Trophoblast cell (in vitro differentiated cells and primary cell): ENCODE measurements around the gene RRP9.

Experiments used
- DNase-seq, 2 donors: peaks; one replicate each; pipeline ENCODE4 v3.0.0-alpha.2; 2016
- H2AFZ ChIP-seq: 2 replicates; pipeline ENCODE4 v1.6.1; 2013; ENCODE audit warnings: low read length, moderate library complexity, mild to moderate bottlenecking; ENCODE audit not compliant: insufficient read depth, poor library complexity
- H2AK5ac ChIP-seq: 2 replicates; pipeline ENCODE4 v1.6.1; 2013; ENCODE audit warnings: mild to moderate bottlenecking, low read length
- H2BK120ac ChIP-seq: 2 replicates; pipeline ENCODE4 v1.6.1; 2013; ENCODE audit warnings: low read length, mild to moderate bottlenecking, moderate library complexity; ENCODE audit not compliant: insufficient read depth, poor library complexity
- H2BK12ac ChIP-seq: 2 replicates; pipeline ENCODE4 v1.6.1; 2013; ENCODE audit warnings: mild to moderate bottlenecking, low read length, moderate library complexity
- H2BK5ac ChIP-seq: 2 replicates; pipeline ENCODE4 v1.6.1; 2013; ENCODE audit warnings: low read length, low read depth, moderate library complexity, mild to moderate bottlenecking; ENCODE audit not compliant: poor library complexity
- H3K14ac ChIP-seq: 2 replicates; pipeline ENCODE4 v1.6.1; 2013; ENCODE audit warnings: mild to moderate bottlenecking, low read length
- H3K18ac ChIP-seq: 2 replicates; pipeline ENCODE4 v1.6.1; 2013; ENCODE audit warnings: mild to moderate bottlenecking, low read length
- H3K23ac ChIP-seq: 2 replicates; pipeline ENCODE4 v1.6.1; 2013; ENCODE audit warnings: low read length
- H3K27ac ChIP-seq: 2 replicates; pipeline ENCODE4 v1.5.1; 2013; ENCODE audit warnings: low read depth, mild to moderate bottlenecking, inconsistent platforms, low read length, moderate library complexity
- H3K27me3 ChIP-seq: 2 replicates; pipeline ENCODE4 v1.6.1; 2013; ENCODE audit warnings: inconsistent platforms, mild to moderate bottlenecking, low read length, moderate library complexity; ENCODE audit not compliant: insufficient read depth
- H3K36me3 ChIP-seq, 2 experiments: 1 replicate in 1 of 2; 2 replicates in 1 of 2; pipeline ENCODE4 v1.6.1; 2013; ENCODE audit warnings: low read length in 2 of 2, mild to moderate bottlenecking in 2 of 2, moderate library complexity in 1 of 2; ENCODE audit not compliant: insufficient read depth in 2 of 2, control insufficient read depth in 1 of 2
- H3K4ac ChIP-seq: 2 replicates; pipeline ENCODE4 v1.6.1; 2013; ENCODE audit warnings: low read depth, mild to moderate bottlenecking, low read length, moderate library complexity
- H3K4me1 ChIP-seq, 2 experiments: 1 replicate in 1 of 2; 2 replicates in 1 of 2; pipeline ENCODE4 v1.6.1; 2013; ENCODE audit warnings: low read length in 2 of 2, mild to moderate bottlenecking in 2 of 2, moderate library complexity in 1 of 2; ENCODE audit not compliant: insufficient read depth in 2 of 2, control insufficient read depth in 1 of 2
- H3K4me2 ChIP-seq: 2 replicates; pipeline ENCODE4 v1.6.1; 2013; ENCODE audit warnings: inconsistent platforms, mild to moderate bottlenecking, low read length, moderate library complexity
- H3K4me3 ChIP-seq: 2 replicates; pipeline ENCODE4 v1.5.1; 2013; ENCODE audit warnings: mild to moderate bottlenecking, low read depth, low read length, inconsistent platforms
- H3K79me1 ChIP-seq: one replicate; pipeline ENCODE4 v1.6.1; 2013; ENCODE audit warnings: low read length
- H3K79me2 ChIP-seq: 2 replicates; pipeline ENCODE4 v1.6.1; 2013; ENCODE audit warnings: low read length, mild to moderate bottlenecking; ENCODE audit not compliant: control insufficient read depth, insufficient read depth, poor library complexity
- H3K9ac ChIP-seq: 2 replicates; pipeline ENCODE4 v1.6.1; 2013; ENCODE audit warnings: mild to moderate bottlenecking, low read length
- H3K9me3 ChIP-seq: 2 replicates; pipeline ENCODE4 v1.6.1; 2013; ENCODE audit warnings: low read depth, mild to moderate bottlenecking, control low read depth, inconsistent platforms, low read length; ENCODE audit not compliant: insufficient read depth
- H4K12ac ChIP-seq: 2 replicates; pipeline ENCODE4 v1.6.1; 2013; ENCODE audit warnings: low read depth, mild to moderate bottlenecking, low read length, moderate library complexity
- H4K8ac ChIP-seq: 2 replicates; pipeline ENCODE4 v1.6.1; 2013; ENCODE audit warnings: low read depth, mild to moderate bottlenecking, low read length, moderate library complexity
- H4K91ac ChIP-seq: one replicate; pipeline ENCODE4 v1.6.1; 2013; ENCODE audit warnings: low read depth, mild to moderate bottlenecking, low read length, moderate library complexity
- WGBS: extraction: QIAGEN DNeasy Blood & Tissue Kit; methylation state at CpG from one replicate; pipeline ENCODE4 v1.1.7; 2013; ENCODE audit warnings: missing lambda C conversion rate; ENCODE audit not compliant: insufficient read length, insufficient coverage; ENCODE audit errors: extremely low coverage; 5-methylcytosine and 5-hydroxymethylcytosine counted together

The RRP9 gene

DNA sequence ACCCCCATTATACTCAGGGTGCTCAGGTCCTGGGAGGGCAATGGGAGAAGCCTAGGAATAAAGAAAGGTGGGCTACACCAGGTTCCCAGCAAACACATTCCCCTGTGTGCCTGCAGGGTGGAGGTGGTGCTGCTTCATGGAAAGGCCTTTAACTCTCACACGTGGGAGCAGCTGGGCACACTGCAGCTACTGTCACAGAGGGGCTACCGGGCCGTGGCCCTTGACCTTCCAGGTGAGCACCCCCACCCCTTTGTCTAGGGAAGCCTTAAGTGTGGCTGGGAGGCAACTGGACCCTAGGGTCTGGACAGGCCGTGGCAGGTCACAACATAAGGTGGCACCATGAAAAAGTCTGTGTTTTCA, 36.4 kb upstream of the RRP9 start:
- Histone ChIP-seq H2AK5ac (no peak overlapping the region), H3K27me3 (no peaks in the 10 kb centered on the region), H3K14ac (no peak overlapping the region), H3K23ac (no peak overlapping the region), H3K9ac (no peak overlapping the region), H3K4me3 (no peak overlapping the region), H3K4me2 (no peak overlapping the region), H2BK5ac (no peak overlapping the region), H2BK12ac (no peak overlapping the region), H3K27ac (no peak overlapping the region), H3K9me3 (peaks cover 3% of the 10 kb centered on the region), H4K12ac (no peak overlapping the region), H3K79me2 (peaks cover 4% of the 10 kb centered on the region), H4K8ac (no peak overlapping the region), H3K18ac (no peak overlapping the region), H2AFZ (no peak overlapping the region), H2BK120ac (no peak overlapping the region), H3K4me1 (peaks cover 19 to 23% of the 10 kb centered on the region in 2 experiments), H3K79me1 (peaks cover 22% of the 10 kb centered on the region), H3K4ac (no peak overlapping the region), H4K91ac (no peak overlapping the region), H3K36me3 (no peaks in the 10 kb centered on the region)
- DNase-seq, result no peak
- no CpG with 5 or more reads among the region's 4 CpGs for WGBS

DNA sequence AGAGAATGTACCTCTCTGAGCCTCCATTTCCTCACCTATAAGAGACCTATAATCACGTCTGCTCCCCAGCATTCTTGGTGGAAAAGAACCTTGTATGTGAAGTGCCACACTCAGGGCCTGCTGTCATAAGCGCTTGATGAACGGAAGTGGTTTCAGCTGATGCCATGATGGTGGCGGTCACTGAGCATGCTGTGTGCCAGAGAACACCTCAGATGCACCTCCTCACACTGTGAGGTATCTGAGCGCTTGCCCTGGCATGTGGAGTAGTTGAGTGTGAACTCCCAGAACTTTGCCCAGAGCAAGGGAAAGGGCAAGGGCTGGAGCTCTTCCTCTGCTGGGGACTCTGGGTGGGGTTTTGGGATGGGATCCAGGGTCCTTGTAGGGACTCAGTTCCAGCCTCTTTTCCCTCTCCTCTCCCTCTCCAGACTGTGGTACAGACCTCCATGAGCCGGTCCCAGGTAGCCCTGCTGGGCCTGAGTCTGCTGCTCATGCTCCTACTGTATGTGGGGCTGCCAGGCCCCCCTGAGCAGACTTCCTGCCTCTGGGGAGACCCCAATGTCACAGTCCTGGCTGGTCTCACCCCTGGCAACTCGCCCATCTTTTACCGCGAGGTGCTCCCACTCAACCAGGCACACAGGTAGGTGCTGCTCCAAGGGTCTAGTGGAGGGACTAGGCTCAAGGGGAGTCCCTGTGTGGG, 35.9 kb upstream of the RRP9 start:
- no CpG with 5 or more reads among the region's 9 CpGs for WGBS

DNA sequence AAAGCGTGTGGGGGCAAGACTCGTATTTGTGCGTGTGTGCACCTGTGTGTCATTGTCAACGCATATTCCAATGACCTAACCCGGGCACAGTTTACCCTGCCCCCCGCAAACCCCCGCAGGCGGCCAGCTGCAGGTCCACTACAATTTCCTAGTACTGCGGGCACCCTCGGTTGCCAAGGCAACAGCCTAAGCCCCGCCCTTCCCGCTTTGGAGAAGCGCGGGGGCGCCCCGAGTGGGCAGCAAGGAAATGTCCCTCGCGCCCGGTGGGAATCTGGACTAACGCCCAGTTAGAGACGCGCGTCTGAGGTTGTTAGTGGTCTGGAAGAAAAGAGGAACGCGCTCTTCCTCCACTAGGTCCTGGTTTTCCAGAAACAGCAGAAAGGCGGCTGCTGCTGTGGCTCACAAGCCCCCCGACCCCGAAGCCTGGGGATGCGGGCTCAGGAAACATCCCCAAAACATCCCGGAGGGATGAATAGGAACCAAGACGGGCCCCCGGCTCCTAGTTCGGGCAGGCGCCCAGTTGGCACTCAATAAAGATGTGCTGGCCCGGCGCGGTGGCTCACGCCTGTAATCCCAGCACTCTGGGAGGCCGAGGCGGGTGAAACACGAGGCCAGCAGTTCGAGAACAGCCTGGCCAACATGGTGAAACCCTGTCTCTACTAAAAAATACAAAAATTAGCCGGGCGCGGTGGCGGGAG, 34.3 kb upstream of the RRP9 start:
- peak overlapping the region; percentile 79 for H3K4me2 ChIP-seq
- H2AFZ ChIP-seq, result no peak overlapping the region
- H3K9ac ChIP-seq, result no peak overlapping the region
- DNase-seq, result peak in 1 of 2 donors; percentile 58
- no peak overlapping the region for H3K27ac ChIP-seq
- no peak overlapping the region for H3K23ac ChIP-seq
- H2BK12ac ChIP-seq, result no peak overlapping the region
- no peak overlapping the region for H3K4ac ChIP-seq
- H3K27me3 ChIP-seq, result no peaks in the 10 kb centered on the region
- no peak overlapping the region for H4K91ac ChIP-seq
- H3K18ac ChIP-seq, result no peak overlapping the region
- no peak overlapping the region for H2AK5ac ChIP-seq
- H3K79me1 ChIP-seq, result peaks cover 13% of the 10 kb centered on the region
- no CpG with 5 or more reads among the region's 46 CpGs for WGBS
- no peak overlapping the region for H2BK120ac ChIP-seq
- no peaks in the 10 kb centered on the region for H3K36me3 ChIP-seq
- no peak overlapping the region for H4K12ac ChIP-seq
- H2BK5ac ChIP-seq, result no peak overlapping the region
- peaks cover 3% of the 10 kb centered on the region for H3K9me3 ChIP-seq
- peaks cover 15 to 19% of the 10 kb centered on the region in 2 experiments for H3K4me1 ChIP-seq
- no peak overlapping the region for H3K4me3 ChIP-seq
- H3K79me2 ChIP-seq, result peaks cover 4% of the 10 kb centered on the region
- no peak overlapping the region for H3K14ac ChIP-seq
- H4K8ac ChIP-seq, result no peak overlapping the region

More for the DNA sequence above, 35.9 kb upstream of the RRP9 start:
- Histone ChIP-seq H2BK12ac (no peak overlapping the region), H2BK120ac (no peak overlapping the region), H3K14ac (no peak overlapping the region), H4K91ac (no peak overlapping the region), H3K4ac (no peak overlapping the region), H3K79me2 (peaks cover 4% of the 10 kb centered on the region), H2BK5ac (no peak overlapping the region), H3K4me1 (peaks cover 18 to 22% of the 10 kb centered on the region in 2 experiments), H3K79me1 (peaks cover 17% of the 10 kb centered on the region), H3K9me3 (peaks cover 3% of the 10 kb centered on the region), H3K9ac (no peak overlapping the region), H4K12ac (no peak overlapping the region), H3K27ac (no peak overlapping the region), H2AK5ac (no peak overlapping the region), H3K4me2 (no peak overlapping the region), H3K4me3 (no peak overlapping the region), H4K8ac (no peak overlapping the region), H3K18ac (no peak overlapping the region), H3K23ac (no peak overlapping the region), H2AFZ (no peak overlapping the region), H3K36me3 (no peaks in the 10 kb centered on the region), H3K27me3 (no peaks in the 10 kb centered on the region)
- DNase-seq, result no peak

DNA sequence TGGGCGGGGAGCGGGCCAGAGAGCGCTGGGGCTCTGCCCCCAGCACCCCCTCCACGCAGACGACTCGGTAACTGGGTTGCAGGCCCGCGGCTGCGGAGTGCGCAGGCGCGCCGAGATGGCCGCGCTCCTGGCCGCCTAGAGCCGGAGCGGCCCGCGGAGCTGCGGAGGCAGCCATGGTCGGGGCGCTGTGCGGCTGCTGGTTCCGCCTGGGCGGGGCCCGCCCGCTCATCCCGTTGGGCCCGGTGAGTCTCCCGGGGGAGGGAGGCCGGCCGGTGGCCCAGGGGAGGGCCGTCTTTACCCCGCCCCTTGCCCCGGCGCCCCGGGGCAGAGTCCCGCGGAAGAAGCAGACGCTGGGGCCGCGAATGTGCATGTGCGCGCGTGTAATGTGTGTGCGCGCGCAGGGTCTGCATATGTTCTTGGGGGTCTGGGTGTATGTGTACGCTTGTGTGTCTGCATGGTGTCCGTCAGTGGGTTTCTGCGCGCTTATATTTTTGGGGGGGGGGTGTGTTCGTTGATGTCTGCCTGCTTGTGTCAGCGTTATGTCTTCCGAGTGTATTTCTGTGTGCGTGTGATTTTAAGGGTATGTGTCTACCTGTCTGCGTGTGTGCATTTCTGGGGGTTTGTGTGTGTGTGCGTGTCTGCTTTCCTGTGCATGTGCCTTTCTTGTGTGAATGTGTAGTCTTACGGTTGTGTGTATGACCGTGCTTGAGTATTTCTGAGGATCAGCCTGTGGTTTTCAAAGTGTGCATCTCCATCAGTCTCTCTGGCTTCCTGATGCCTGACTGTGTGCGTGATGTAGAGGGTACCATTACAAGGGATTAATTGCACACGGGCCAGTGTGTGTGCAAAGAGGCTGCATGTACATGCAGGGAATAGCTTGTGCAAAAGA, 33.5 kb upstream of the RRP9 start, which contains the start of gene ABHD14A:
ABHD14A (plus strand) TSS at position 102 of the 889 bp plus-strand sequence; CDS start at position 174, 72 bp downstream.
- Histone ChIP-seq H4K8ac (peak within 1 kb of the TSS; percentile 51), H3K23ac (no peak within 1 kb of the TSS), H3K4ac (no peak within 1 kb of the TSS), H4K12ac (peak within 1 kb of the TSS; percentile 62), H3K36me3 (no peaks in the 10 kb centered on the region), H3K4me3 (peak within 1 kb of the TSS; percentile 67), H3K27me3 (no peaks in the 10 kb centered on the region), H3K14ac (peak within 1 kb of the TSS; percentile 54), H2AFZ (peak within 1 kb of the TSS; percentile 59), H2AK5ac (peak within 1 kb of the TSS; percentile 10), H3K9me3 (peaks cover 1% of the 10 kb centered on the region), H3K79me2 (peaks cover 4% of the 10 kb centered on the region), H4K91ac (peak within 1 kb of the TSS; percentile 26), H3K4me2 (peak within 1 kb of the TSS; percentile 79), H2BK12ac (peak within 1 kb of the TSS; percentile 9), H2BK120ac (peak within 1 kb of the TSS; percentile 70), H2BK5ac (no peak within 1 kb of the TSS), H3K9ac (peak within 1 kb of the TSS; percentile 36), H3K79me1 (peaks cover 13% of the 10 kb centered on the region), H3K27ac (no peak within 1 kb of the TSS), H3K18ac (peak within 1 kb of the TSS; percentile 20), H3K4me1 (peaks cover 15 to 19% of the 10 kb centered on the region in 2 experiments)
- DNase-seq, result peak; percentile 63 to 78
- no CpG with 5 or more reads among the region's 63 CpGs for WGBS
